ENCODE data around the gene CLPTM1L. TPM values are rescaled to one million over a fixed set of nuclear protein-coding genes. Genes with fewer than 3 reads are reported as not detected.
"Not testable (repeated sequence)": the region's sequence is repeated elsewhere in the genome, so short reads cannot be mapped to it uniquely, and the experiment has no call there.

Gene CLPTM1L
- total RNA-seq, 2 donors from 2014 or later: 93.1 to 102 TPM

DNA sequence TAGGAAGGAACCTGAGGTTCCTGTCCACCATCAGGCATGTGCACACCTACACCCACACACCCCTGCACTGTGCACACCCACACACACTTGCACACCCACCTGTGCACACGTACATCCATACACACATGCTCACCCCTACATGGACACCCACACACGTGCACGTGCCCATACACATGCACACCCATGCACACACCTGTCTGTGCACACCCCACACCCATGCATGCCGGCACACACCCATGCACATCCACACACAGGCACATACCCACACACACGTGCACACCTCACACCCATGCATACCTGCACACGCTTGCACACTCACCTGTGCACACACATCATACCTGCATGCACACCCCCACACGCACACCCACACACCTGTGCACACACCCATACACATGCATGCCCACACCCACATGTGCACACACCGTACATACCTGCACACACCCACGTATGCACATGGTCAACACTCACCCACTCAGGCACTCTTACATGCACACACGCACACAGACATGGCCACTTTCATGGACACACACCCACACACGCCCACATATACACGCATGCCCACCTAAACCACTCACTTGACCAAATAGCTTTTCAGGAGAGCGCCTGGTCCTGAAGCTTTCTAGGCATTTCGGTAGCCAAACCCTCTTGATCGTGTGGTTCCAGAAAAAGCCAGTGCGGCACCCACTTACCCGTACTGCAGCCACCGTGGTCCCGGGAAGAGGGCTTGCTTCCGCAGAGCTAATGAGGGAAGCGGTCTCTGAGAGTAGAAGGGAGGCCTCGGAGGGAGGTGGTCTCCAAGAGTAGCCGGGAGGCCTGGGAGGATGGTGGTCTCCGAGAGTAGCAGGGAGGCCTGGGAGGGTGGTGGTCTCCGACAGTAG, 36.7 kb upstream of the CLPTM1L start:
- ATAC-seq: no peak
- no peak for DNase-seq
- intact Hi-C loops (cut with DNase I, micrococcal nuclease): no loop called here

DNA sequence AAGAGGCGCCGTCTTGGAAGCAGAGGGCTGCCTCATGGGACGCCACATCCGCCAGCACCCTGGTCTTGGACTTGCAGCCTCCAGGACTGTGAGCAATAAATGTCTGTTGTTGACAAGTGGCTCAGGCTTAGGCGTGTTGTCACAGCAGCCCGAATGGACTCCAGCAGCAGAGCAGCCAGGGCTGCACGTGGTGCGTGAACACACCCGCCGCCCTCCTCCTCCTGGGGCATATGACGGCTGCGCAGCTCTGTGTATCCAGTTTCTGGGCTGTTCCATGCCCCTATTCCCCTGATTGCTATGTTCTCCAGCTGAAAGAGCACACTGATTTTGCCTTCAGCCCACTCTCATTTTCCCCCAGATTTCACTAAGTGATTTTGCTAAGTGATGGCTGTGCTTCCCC, 36.0 kb upstream of the CLPTM1L start:
- intact Hi-C loops (cut with DNase I, micrococcal nuclease): no loop called here

DNA sequence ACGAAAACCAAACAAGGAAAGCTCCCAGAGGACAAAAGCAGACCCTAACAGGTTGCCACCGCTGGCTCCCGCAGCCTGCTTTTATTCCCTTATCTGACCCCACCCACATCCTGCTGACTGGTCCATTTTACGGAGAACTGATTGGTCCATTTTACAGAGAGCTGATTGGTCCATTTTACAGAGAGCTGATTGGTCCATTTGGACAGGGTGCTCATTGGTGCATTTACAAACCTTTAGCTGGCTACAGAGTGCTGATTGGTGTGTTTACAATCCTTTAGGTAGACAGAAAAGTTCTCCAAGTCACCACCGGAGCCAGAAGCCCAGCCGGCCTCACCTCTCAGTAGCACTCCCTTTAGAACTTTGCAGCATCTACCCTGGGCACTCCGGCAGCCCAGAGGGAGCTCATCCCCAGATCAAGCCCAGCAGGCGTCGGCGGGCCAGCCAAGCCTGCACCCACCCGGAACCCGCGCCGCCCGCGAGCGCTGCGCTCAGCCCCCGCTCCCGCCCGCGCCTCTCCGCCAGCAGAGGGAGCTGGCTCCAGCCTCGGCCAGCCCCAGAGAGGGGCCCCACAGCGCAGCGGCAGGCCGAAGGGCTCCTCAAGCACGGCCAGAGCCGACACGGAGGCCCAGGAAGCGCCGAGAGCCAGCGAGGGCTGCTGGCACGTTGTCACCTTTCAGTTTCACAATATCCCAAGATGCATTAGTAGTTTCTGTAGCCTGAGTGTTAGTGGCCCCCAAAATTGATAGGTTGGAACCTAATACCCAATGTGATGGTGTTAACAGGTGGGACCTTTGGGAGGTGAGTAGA, 35.3 kb upstream of the CLPTM1L start:
- peak; percentile 78 for ATAC-seq
- peak in 1 of 2 donors; percentile 60 for DNase-seq
- intact Hi-C loops (cut with DNase I, micrococcal nuclease): no loop called here

More for the DNA sequence above, 36.0 kb upstream of the CLPTM1L start:
- ATAC-seq: peak; percentile 17
- no peak for DNase-seq

DNA sequence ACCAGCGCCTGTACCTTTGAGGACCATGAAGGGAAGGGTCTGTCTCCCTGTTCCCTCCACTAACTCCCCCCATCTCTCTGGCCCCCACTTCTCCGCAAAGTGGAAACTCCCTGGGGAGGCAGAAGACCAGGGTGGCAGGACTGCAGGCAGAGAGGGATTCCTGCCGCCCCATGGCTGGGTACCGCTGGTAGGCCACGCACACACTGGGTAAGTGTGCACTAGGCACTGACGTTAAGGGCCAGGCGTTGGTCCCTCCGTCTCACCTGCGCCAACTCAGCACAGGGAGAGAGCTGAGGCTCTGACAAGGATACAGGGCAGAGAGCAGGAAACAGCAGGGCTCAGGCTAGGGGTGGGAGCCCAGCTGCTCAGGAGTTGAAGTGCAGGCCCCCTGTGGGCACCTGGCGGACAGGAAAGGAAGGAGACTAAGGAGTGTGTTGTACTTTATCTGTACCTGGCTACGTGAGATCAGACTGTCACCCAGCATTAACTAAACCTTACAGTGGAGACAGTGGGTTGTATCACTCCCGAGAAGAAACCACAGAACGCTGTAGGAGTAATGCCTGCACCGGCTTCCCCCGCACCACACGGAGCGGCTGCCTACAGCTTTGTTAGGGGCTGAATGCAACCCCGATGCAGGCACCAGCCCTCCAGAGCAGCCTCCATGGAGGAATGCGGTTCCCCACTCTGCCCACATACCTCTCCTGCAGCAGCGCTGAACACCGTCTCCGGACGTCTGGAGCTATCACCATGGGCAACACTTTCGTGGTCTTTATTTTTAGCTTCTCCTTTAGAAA, 34.2 kb upstream of the CLPTM1L start:
- DNase-seq (no peak), ATAC-seq (no peak)
- intact Hi-C loops (cut with DNase I, micrococcal nuclease): loop anchor here in 1 of 2 donors (5.0 kb wide), 1 partner anchor 263 kb away; no protein-coding TSS in a partner anchor

DNA sequence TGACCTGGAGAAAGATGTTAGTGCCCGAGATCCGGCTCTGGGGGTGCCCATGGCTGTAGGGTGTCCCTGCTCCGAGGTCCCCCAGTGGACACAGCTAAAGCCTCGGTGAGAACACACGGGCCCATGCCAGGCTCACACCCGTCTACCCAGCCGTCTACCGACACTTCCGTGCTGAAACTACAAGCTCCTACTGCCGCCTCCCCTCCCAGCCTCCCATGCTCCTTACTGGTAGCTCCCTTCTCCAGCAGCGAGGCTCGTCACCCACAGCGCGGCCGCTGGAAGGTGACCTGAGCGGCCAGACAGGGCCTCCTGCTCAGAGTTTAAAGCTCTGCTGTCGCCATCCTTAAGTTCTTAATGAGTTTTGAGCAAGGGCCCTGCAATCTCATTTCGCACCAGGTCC, 33.2 kb upstream of the CLPTM1L start:
- intact Hi-C loops (cut with DNase I, micrococcal nuclease): loop anchor here in 1 of 2 donors (5.0 kb wide), 1 partner anchor 264 kb away; no protein-coding TSS in a partner anchor
- ATAC-seq (no peak), DNase-seq (no peak)

DNA sequence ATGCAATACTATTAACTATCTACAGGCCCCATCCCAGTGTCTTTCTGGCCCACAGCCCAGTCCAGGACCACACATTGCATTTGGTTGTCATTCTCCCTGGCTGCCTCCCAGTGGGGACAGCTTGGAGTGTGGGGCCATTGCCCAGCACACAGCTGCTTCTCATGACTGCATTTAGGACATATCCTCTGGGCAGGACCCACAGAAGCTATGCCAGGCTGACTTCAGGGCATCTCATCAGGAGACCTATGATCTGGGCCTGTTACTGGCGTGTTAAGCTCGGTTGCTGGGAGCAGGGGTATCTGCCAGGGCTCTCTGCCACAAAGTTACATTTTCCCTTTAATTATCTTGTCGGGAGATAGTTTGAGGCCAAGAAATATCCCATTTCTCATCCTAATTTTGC, 32.1 kb upstream of the CLPTM1L start:
- intact Hi-C loops (cut with DNase I, micrococcal nuclease): loop anchor here in 1 of 2 donors (5.0 kb wide), 1 partner anchor 265 kb away; no protein-coding TSS in a partner anchor
- DNase-seq (no peak), ATAC-seq (no peak)

DNA sequence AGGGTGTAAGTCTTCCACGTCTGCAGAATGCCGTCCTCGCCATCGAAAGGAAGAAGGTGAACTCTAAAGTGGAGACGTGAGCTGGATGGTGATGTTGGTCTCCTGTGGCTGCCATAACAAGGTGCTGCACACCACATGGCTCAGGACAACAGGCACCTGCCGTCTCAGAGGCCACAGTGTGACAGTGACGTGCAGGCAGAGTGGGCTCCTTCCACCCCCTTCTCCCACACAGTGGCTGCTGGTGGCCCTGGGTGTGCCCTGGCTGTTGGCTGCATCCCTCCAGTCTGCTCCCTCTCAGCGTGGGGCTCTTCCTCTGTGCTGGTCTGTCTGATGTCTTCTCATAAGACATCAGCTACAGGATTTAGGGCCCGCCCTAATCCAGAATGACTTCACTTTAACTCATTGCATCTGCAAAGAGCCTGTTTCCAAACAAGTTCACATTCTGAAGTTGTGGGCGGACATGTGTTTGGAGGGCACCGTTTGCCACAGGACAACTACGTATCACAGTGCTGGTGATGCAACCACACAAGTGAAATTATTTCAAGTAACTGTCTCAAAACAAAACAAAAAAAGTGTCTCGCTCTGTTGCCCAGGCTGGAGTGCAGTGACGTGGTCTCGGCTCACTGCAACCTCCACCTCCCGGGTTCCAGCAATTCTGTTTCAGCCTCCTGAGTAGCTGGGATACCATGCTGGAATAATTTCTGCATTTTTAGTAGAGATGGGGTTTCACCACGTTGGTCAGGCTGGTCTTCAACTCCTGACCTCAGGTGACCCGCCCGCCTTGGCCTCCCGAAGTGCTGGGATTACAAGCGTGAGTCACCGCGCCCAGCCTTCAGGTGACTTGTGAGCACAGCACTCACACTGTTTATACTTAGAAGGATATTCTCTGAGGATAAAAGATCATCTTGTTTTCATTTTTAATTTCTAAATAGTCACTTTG, 31.2 kb upstream of the CLPTM1L start:
- no peak for ATAC-seq
- no peak for DNase-seq

DNA sequence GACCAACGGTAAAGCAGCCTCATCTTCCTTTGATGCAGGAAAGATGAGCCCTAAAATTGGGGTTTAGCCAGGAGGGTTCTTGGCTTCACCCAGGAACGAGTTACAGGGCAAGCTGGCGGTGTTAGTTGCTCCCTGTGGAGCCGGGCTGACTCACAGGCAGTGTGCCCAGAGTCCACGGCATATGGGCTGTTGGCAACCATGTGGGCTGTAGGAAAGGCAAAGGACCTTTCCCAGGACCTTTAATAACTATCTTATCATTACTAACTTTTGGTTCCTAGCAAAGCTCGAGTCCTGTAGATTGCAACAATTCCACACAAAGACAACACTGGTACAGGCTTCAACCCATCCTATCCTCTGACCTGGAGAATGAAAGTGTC, 29.8 kb upstream of the CLPTM1L start:
- DNase-seq (no peak), ATAC-seq (no peak)
- intact Hi-C loops (cut with DNase I, micrococcal nuclease): loop anchor here in 1 of 2 donors (5.0 kb wide), 1 partner anchor 268 kb away; no protein-coding TSS in a partner anchor

More for the DNA sequence above, 31.2 kb upstream of the CLPTM1L start:
- intact Hi-C loops (cut with DNase I, micrococcal nuclease): loop anchor here in 1 of 2 donors (5.0 kb wide), 1 partner anchor 266 kb away; no protein-coding TSS in a partner anchor

DNA sequence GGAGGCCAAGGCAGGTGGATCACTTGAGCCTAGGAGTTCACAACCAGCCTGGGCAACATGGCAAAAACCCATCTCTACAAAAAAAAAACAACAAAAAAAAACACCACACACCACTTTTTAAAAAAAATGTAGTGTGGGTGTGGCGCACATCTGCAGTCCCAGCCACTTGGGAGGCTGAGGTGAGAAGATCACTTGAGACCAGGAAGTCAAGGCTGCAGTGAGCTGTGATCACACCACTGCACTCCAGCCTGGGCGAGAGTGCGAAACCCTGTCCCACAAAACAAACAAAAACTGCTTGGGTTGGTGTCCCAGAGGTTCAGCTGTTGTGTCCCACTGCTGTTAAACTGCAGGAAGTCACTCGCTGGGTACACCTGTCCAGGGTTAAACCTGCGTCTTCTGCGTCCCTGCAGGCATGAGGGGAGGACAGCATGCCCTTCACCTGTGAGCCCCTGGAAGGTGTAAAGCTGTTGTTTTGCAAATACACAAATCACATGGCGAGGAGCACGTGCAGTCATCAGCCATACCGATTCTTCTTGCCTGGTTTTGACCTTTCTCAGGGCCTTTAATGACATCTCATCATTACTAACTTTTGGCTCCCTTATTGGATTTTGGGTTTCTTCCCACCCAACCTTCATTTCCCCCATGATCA, 29.3 kb upstream of the CLPTM1L start:
- intact Hi-C loops (cut with DNase I, micrococcal nuclease): no loop called here
- no peak for ATAC-seq
- DNase-seq: no peak

DNA sequence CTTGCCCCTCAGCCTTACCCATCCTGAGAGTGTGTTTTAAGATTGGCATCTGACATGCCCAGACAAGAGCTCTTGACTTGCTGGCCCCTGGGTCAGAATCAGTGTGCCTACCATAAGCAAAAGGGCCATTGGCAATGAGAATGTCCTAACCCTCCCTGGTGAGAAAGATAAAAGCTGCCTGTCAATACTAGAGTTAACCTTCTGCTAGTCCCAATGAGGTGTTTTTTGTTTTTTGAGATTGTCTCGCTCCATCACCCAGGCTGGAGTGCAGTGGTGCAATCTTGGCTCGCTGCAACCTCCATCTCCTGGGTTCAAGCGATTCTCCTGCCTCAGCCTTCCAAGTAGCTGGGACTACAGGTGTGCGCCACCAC, 27.1 kb upstream of the CLPTM1L start:
- ATAC-seq; intact Hi-C loops (cut with DNase I, micrococcal nuclease); DNase-seq: not testable (repeated sequence)

DNA sequence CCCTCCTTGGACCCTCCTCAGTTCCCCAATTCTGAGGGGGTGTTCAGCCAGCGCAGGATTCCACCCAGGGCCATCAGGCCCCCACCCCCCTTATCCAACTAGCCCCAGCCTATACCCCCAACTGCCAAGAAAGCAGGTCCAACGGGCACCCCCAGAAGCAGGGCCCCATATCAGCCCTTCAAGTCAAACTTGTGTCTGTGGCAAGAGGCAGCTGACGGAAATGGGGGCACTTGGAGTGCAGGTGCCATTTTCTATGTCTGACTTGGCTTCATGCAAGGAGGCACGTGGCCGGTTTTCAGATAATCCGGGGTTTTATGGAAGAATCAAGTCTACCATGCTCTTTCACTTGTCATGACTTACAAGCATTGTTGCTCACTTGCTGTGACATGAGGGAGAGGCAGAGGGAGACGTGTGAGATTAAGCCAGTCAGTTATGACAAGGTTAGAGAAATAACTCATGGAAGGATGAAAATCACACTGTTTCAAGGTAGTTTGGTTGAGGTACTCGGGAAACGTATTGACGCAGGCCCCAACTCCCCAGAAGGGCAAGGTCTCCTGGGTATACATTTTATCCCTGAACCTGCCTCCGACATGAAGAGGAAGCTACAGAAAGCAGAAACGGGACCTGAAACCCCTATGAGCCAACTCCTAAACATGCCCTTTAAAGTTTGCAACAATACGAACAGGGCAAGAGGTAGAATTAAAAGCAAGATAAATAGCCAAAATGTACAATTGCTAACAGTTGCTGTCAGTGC, 26.5 kb upstream of the CLPTM1L start:
- intact Hi-C loops (cut with DNase I, micrococcal nuclease): no loop called here

DNA sequence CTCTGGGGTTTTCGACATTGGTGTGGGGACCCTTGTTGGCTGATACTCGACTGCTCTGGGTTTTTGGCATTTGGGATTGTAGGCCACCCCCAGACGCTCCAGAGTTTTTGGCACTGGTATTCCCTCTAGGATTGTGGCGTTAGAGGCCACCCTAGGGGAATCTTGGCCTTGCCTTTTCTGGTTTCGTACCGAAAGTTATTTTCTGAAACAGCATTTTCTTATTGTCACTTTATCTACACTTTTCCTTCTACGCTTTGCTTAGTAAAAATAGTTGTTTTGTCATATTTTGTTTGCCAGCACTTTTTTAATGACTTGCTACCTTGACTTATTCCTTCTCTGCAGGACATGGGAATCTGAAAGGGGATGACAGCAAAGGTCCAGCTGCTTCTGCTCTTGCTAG, 25.1 kb upstream of the CLPTM1L start:
- intact Hi-C loops (cut with DNase I, micrococcal nuclease): no loop called here
- no peak for ATAC-seq
- no peak for DNase-seq

More for the DNA sequence above, 26.5 kb upstream of the CLPTM1L start:
- ATAC-seq (no peak), DNase-seq (no peak)

DNA sequence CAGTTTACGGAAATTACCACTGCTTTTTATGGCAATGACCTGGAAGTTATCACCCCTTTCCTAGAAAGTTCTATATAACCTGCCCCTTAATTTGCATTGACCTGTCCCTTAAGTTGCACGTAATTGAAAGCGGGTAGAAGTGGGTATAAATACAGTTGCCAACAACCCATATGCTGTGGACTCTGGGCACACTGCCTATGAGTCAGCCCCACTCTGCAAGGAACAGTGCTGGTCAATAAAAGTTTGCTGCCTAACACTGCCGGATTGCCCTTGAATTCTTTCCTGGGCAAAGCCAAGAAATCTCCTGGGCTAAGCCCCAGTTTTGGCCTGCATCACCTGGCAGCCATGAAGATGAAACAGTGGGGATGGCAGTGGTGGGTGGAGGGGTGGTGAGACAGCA, 23.9 kb upstream of the CLPTM1L start:
- ATAC-seq (no peak), DNase-seq (no peak)
- intact Hi-C loops (cut with DNase I, micrococcal nuclease): no loop called here

DNA sequence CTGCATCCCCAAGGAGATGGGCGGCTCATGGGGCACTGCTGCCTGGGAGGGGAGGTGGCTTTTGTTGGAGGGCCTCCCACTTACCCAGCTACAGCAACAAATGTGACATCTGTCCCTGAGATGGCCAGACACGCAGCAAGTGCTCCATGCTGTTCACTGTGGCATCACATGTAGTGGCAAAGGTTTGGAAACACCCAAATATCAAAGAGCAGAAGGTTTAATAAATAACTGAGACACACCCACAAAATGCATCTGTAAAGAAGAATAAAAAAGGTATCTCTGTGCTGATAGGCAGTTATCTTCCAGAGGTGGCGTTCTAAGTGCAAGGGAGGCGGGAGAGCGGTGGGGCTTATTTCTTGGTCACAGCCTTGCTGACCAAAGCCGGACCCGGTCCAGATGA, 23.3 kb upstream of the CLPTM1L start:
- DNase-seq (no peak), ATAC-seq (no peak)
- intact Hi-C loops (cut with DNase I, micrococcal nuclease): no loop called here

DNA sequence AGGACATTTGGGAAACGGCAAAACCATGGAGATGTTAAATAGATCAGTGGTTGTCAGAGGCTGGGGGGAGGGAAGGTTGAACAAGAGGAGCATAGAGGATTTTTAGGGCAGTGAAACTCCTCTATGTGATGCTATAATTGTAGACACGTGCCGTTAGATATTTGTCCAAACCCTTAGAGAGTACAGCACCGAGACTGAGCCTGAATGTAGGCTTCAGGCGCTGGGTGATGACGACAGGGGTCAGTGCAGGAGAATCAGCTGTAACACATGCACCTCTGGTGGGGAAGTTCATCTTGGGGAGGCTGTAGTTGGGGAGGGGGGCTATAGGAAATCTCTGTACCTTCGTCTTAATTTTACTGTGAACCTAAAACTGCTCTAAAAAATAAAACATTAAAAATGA, 22.2 kb upstream of the CLPTM1L start:
- ATAC-seq: no peak
- no peak for DNase-seq
- intact Hi-C loops (cut with DNase I, micrococcal nuclease): no loop called here

DNA sequence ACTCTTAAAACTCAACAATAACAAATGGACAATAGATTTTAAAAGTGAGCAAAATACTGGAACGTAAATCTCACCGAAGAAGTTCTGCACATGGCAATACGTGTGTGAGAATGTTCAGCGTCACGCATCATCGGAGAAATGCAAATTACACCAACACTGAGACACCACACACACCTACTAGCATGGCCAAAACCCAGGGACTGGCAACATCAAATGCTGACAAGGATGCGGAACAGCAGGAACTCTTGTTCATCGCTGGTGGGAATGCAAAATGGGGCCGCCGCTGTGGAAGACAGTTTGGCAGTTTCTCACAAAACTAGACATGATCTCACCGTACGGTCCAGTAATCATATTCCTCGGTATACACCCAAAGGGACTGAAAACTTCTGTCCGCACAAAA, 21.6 kb upstream of the CLPTM1L start:
- intact Hi-C loops (cut with DNase I, micrococcal nuclease): no loop called here
- DNase-seq: no peak
- ATAC-seq: no peak

DNA sequence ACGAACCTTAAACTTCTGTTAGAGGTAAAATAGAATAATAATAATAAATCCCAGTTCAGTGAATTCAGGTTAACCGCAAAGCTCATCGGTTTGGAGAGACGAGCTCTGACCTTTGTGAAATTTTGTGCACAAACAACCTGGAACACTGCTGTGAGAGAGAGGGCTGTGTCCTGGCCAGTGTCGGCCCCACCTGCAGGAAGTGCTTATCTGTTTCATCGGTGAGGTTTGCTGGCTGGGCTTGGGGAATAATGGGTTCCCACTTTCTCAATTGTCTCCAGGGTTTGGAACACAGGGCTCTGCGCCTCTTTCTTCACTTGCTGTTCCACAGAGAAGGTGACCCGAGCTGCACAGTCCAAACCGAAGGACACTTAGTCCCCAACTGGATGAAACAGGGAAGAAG, 19.3 kb upstream of the CLPTM1L start:
- DNase-seq (no peak), ATAC-seq (no peak)
- intact Hi-C loops (cut with DNase I, micrococcal nuclease): no loop called here

All from left colon (tissue), 2 donors.